ENCODE results near the gene PPP2CA. TPM values are rescaled to one million over a fixed set of nuclear protein-coding genes. Genes with fewer than 3 reads are reported as not detected.

PPP2CA gene
- total and polyA plus RNA-seq, 9 of the 15 experiments (the other 6 are each of a cell fraction or from before 2014, with no cell fraction given), result 23.0 to 257 (median 109) TPM

GRCh38 chr5:134176511-134177368, 49.1 kb downstream of the PPP2CA start, which contains the start of gene SKP1 (continued):
- TF ChIP-seq ZNF197 (CRISPR knock-in tag; IDR thresholded peaks at IDR 0.05; ENCODE audit: low read depth) (no peak), FOXO4 (CRISPR knock-in tag; IDR thresholded peaks at IDR 0.05) (no peak), ZNF274 (IDR thresholded peaks at IDR 0.05; ENCODE audit: borderline replicate concordance, low read depth, low read length) (no peak), ZNF764 (CRISPR knock-in tag; IDR thresholded peaks at IDR 0.05; ENCODE audit: low read depth) (no peak), TAF15 (IDR thresholded peaks at IDR 0.05; ENCODE audit: low read depth, low read length) (no peak), HDAC8 (tag; IDR thresholded peaks at IDR 0.05) (0 out of 2 replicates have a peak, but pooled peaks have one; percentile 24), ZNF146 (CRISPR knock-in tag; IDR thresholded peaks at IDR 0.05; ENCODE audit: unreplicated experiment) (no peak), DLX4 (CRISPR knock-in tag; IDR thresholded peaks at IDR 0.05) (no peak), NR2C2 (CRISPR knock-in tag; IDR thresholded peaks at IDR 0.05) (peak; percentile 61; the same call in 1 of the 2 replicates), NR2C2 (tag; IDR thresholded peaks at IDR 0.05) (peak; percentile 78), MECOM (CRISPR knock-in tag; IDR thresholded peaks at IDR 0.05) (no peak), HCFC1 (IDR thresholded peaks at IDR 0.05; ENCODE audit: low read depth, low read length) (peak; percentile 52), ZNF311 (CRISPR knock-in tag; IDR thresholded peaks at IDR 0.05) (no peak), ZNF12 (CRISPR knock-in tag; IDR thresholded peaks at IDR 0.05) (peak; percentile 74; the same call in 1 of the 2 replicates), TCF3 (CRISPR knock-in tag; IDR thresholded peaks at IDR 0.05) (0 out of 2 replicates have a peak, but pooled peaks have one; percentile 7), FUS (optimal IDR thresholded peaks at IDR 0.05; ENCODE audit: low read depth, low read length) (peak; percentile 20), ZFPM2 (CRISPR knock-in tag; IDR thresholded peaks at IDR 0.05) (no peak), CBFA2T3 (IDR thresholded peaks at IDR 0.05) (no peak), ATF4 (CRISPR knock-in tag; IDR thresholded peaks at IDR 0.05) (no peak), RUNX1 (IDR thresholded peaks at IDR 0.05; ENCODE audit: low read depth) (no peak), PRMT5 (CRISPR knock-in tag; IDR thresholded peaks at IDR 0.05) (no peak), FOXA1 (IDR thresholded peaks at IDR 0.05; ENCODE audit: borderline replicate concordance) (no peak), HMBOX1 (IDR thresholded peaks at IDR 0.05) (no peak), ESRRA (IDR thresholded peaks at IDR 0.05; ENCODE audit: borderline replicate concordance, low read depth) (peak; percentile 58; the same call in 1 of the 2 replicates), HLTF (IDR thresholded peaks at IDR 0.05) (no peak), HDAC2 (IDR thresholded peaks at IDR 0.05) (peak; percentile 40; the same call in 1 of the 2 replicates)

Measured in K562 (cell line).